Natural killer cell (primary cell): ENCODE measurements around the gene FAM120A. TPM values are rescaled to one million over a fixed set of nuclear protein-coding genes. Genes with fewer than 3 reads are reported as not detected.

Source experiments
- ATAC-seq, 3 donors: fragments of 150-1000 bp in 2 of 3; fragments of 200-7000 bp in 1 of 3; cut with Tn5 transposase; 1 replicate in 1 of 3; 2 replicates in 2 of 3; pipeline ENCODE4 v1.10.0; 2021; ENCODE audit warnings: mild to moderate bottlenecking in 2 of 3, moderate library complexity in 2 of 3
- DNase-seq, 2 donors: peaks; one replicate each; pipeline versions ENCODE4 v3.0.0 to v3.0.0-alpha.2; 2013 to 2021; ENCODE audit warnings: mixed read lengths in 1 of 2
- H3K27ac ChIP-seq: one replicate; pipeline ENCODE4 v1.5.1; 2013; ENCODE audit warnings: mild to moderate bottlenecking, low read length
- H3K27me3 ChIP-seq: one replicate; pipeline ENCODE4 v1.6.1; 2013; ENCODE audit warnings: low read length; ENCODE audit not compliant: control insufficient read depth, insufficient read depth
- H3K36me3 ChIP-seq: one replicate; pipeline ENCODE4 v1.6.1; 2013; ENCODE audit warnings: low read length; ENCODE audit not compliant: control insufficient read depth, insufficient read depth
- H3K4me1 ChIP-seq: one replicate; pipeline ENCODE4 v1.6.1; 2013; ENCODE audit warnings: low read length; ENCODE audit not compliant: control insufficient read depth, insufficient read depth
- H3K4me3 ChIP-seq: one replicate; pipeline ENCODE4 v1.5.1; 2013; ENCODE audit warnings: low read length
- H3K9me3 ChIP-seq: one replicate; pipeline ENCODE4 v1.6.1; 2013; ENCODE audit warnings: low read length; ENCODE audit not compliant: control insufficient read depth, insufficient read depth
- H3K27ac Mint-ChIP-seq, 2 donors: one replicate each; pipeline ENCODE4 v1.8.0; 2022; ENCODE audit warnings: mild to moderate bottlenecking in 2 of 2, mixed read lengths in 2 of 2, moderate library complexity in 1 of 2
- H3K27me3 Mint-ChIP-seq, 2 donors: one replicate each; pipeline ENCODE4 v1.8.0; 2022; ENCODE audit warnings: low read depth in 2 of 2, mixed read lengths in 2 of 2
- H3K36me3 Mint-ChIP-seq: one replicate; pipeline ENCODE4 v1.8.0; 2022; ENCODE audit warnings: mixed read lengths
- H3K4me1 Mint-ChIP-seq, 2 donors: one replicate each; pipeline ENCODE4 v1.8.0; 2022; ENCODE audit warnings: mixed read lengths in 2 of 2
- H3K4me3 Mint-ChIP-seq: one replicate; pipeline ENCODE4 v1.8.0; 2022; ENCODE audit warnings: mild to moderate bottlenecking, moderate library complexity, mixed read lengths
- H3K9me3 Mint-ChIP-seq, 2 donors: one replicate each; pipeline ENCODE4 v1.8.0; 2022; ENCODE audit warnings: mixed read lengths in 2 of 2
- CTCF ChIP-seq: fragments of 200-600 bp; IDR thresholded peaks from one replicate; pipeline ENCODE4 v1.8.0; 2022; ENCODE audit warnings: antibody characterized with exemption
- WGBS: methylation state at CpG from one replicate; pipeline ENCODE4 v1.1.7; 2013; ENCODE audit warnings: missing lambda C conversion rate; ENCODE audit not compliant: insufficient coverage; 5-methylcytosine and 5-hydroxymethylcytosine counted together
- intact Hi-C: fragments of 100-400 bp; cut with micrococcal nuclease; formaldehyde crosslinking; loops from one replicate; pipeline ENCODE4 v1.14.2; 2022
- total RNA-seq, 4 donors: library from RNA; stranded (reverse); fragments of 120-200 nt in 1 of 4; gene quantifications; one replicate each; pipeline versions ENCODE4 v1.2.3 to v1.2.4, GENCODE V29; 2013 to 2022

The FAM120A gene
- total RNA-seq, 3 donors from 2014 or later (not counting 1 experiment from before 2014, with no cell fraction given): 87.7 to 96.1 (median 91.5) TPM

- peaks cover 8% of the 10 kb centered on the region for H3K36me3 Mint-ChIP-seq
- ATAC-seq: no peak
- intact Hi-C loops: no loop called here
- no peak for TF ChIP-seq CTCF
- H3K4me3 Mint-ChIP-seq: peak overlapping the region; percentile 45
- H3K9me3 Mint-ChIP-seq: no peaks in the 10 kb centered on the region
- no peaks in the 10 kb centered on the region for H3K27me3 ChIP-seq
- peaks cover 9 to 27% of the 10 kb centered on the region in 2 donors for H3K4me1 Mint-ChIP-seq
- DNase-seq: no peak
- H3K4me3 ChIP-seq: no peak overlapping the region
- no peaks in the 10 kb centered on the region for H3K9me3 ChIP-seq
- H3K27ac ChIP-seq: no peak overlapping the region
- H3K36me3 ChIP-seq: no peaks in the 10 kb centered on the region
- H3K27me3 Mint-ChIP-seq: no peaks in the 10 kb centered on the region
- WGBS: 96% methylated on average over 3 of the region's 3 CpGs
- peaks cover 25% of the 10 kb centered on the region for H3K4me1 ChIP-seq
- H3K27ac Mint-ChIP-seq: no peak overlapping the region
Measured at GRCh38 chr9:93573516-93573828, 122.0 kb downstream of the FAM120A start.

- no peak overlapping the region for H3K4me3 ChIP-seq
- no peaks in the 10 kb centered on the region for H3K27me3 Mint-ChIP-seq
- peaks cover 15 to 34% of the 10 kb centered on the region in 2 donors for H3K4me1 Mint-ChIP-seq
- ATAC-seq: no peak
- peaks cover 27% of the 10 kb centered on the region for H3K4me1 ChIP-seq
- peaks cover 8% of the 10 kb centered on the region for H3K36me3 Mint-ChIP-seq
- no peak overlapping the region for H3K27ac ChIP-seq
- H3K27ac Mint-ChIP-seq: peak overlapping the region; percentile 83 to 91
- H3K4me3 Mint-ChIP-seq: peak overlapping the region; percentile 70
- H3K27me3 ChIP-seq: no peaks in the 10 kb centered on the region
- no peaks in the 10 kb centered on the region for H3K9me3 Mint-ChIP-seq
- no peaks in the 10 kb centered on the region for H3K9me3 ChIP-seq
- WGBS: 95% methylated on average over 8 of the region's 9 CpGs
- TF ChIP-seq CTCF: no peak
- H3K36me3 ChIP-seq: no peaks in the 10 kb centered on the region
- intact Hi-C loops: no loop called here
- no peak for DNase-seq
Measured at GRCh38 chr9:93574091-93574899, 122.8 kb downstream of the FAM120A start.

GRCh38 chr9:93574900-93575795 is 123.7 kb downstream of the FAM120A start:
- ATAC-seq: no peak
- Mint-ChIP-seq H3K27me3 (no peaks in the 10 kb centered on the region), H3K4me3 (peak overlapping the region; percentile 90), H3K4me1 (peaks cover 24 to 43% of the 10 kb centered on the region in 2 donors), H3K36me3 (peaks cover 7% of the 10 kb centered on the region), H3K9me3 (no peaks in the 10 kb centered on the region), H3K27ac (peak overlapping the region; percentile 83 to 91)
- H3K27ac ChIP-seq: peak overlapping the region; percentile 72
- H3K4me3 ChIP-seq: peak overlapping the region; percentile 44
- no peaks in the 10 kb centered on the region for H3K9me3 ChIP-seq
- H3K36me3 ChIP-seq: no peaks in the 10 kb centered on the region
- intact Hi-C loops: no loop called here
- no peaks in the 10 kb centered on the region for H3K27me3 ChIP-seq
- no peak for DNase-seq
- no peak for TF ChIP-seq CTCF
- 49% methylated on average over 28 of the region's 30 CpGs for WGBS
- H3K4me1 ChIP-seq: peaks cover 24% of the 10 kb centered on the region
